DOHH2 (cell line): ENCODE measurements around the gene SDCCAG8.
"Not testable (repeated sequence)": the region's sequence is repeated elsewhere in the genome, so short reads cannot be mapped to it uniquely, and the experiment has no call there.

Source experiments
- H3F3A ChIP-seq: fragments of 200-600 bp; sonication (generic), shearing (Covaris generic); 2 replicates; pipeline ENCODE4 v1.6.0; 2016; ENCODE audit warnings: antibody characterized with exemption, mild to moderate bottlenecking; ENCODE audit not compliant: control insufficient read depth, insufficient read depth
- H3K27ac ChIP-seq: fragments of 200-600 bp; sonication (generic); 2 replicates; pipeline ENCODE4 v1.5.1; 2014; ENCODE audit warnings: low read depth, mild to moderate bottlenecking, low read length, moderate library complexity
- H3K27me3 ChIP-seq: fragments of 200-600 bp; sonication (generic); 2 replicates; pipeline ENCODE4 v1.6.1; 2014; ENCODE audit warnings: mild to moderate bottlenecking, low read length, mixed read lengths; ENCODE audit not compliant: control insufficient read depth
- H3K36me3 ChIP-seq: fragments of 200-600 bp; sonication (generic); 2 replicates; pipeline ENCODE4 v1.6.1; 2014; ENCODE audit warnings: mild to moderate bottlenecking, low read length, moderate library complexity, mixed read lengths; ENCODE audit not compliant: control insufficient read depth
- H3K4me1 ChIP-seq: fragments of 200-600 bp; sonication (generic); 2 replicates; pipeline ENCODE4 v1.6.1; 2014; ENCODE audit warnings: mild to moderate bottlenecking, low read length, mixed read lengths; ENCODE audit not compliant: control insufficient read depth
- H3K4me2 ChIP-seq: fragments of 200-600 bp; sonication (generic); 2 replicates; pipeline ENCODE4 v1.6.0; 2014; ENCODE audit warnings: mild to moderate bottlenecking, low read length, moderate library complexity
- H3K4me3 ChIP-seq: fragments of 200-600 bp; sonication (generic); 2 replicates; pipeline ENCODE4 v1.5.1; 2014; ENCODE audit warnings: mild to moderate bottlenecking, low read length, mixed read lengths
- H3K79me2 ChIP-seq: fragments of 200-600 bp; sonication (generic); 2 replicates; pipeline ENCODE4 v1.6.1; 2014; ENCODE audit warnings: mild to moderate bottlenecking, low read length, mixed read lengths; ENCODE audit not compliant: control insufficient read depth
- H3K9me2 ChIP-seq: fragments of 200-600 bp; sonication (generic); replicated peaks from 2 replicates; pipeline ENCODE4 v1.6.1; 2014; ENCODE audit warnings: mild to moderate bottlenecking, low read length, mixed read lengths; ENCODE audit not compliant: control insufficient read depth
- H3K9me3 ChIP-seq: fragments of 200-600 bp; sonication (generic); 2 replicates; pipeline ENCODE4 v1.6.1; 2014; ENCODE audit warnings: antibody characterized with exemption, low read length, mixed read lengths; ENCODE audit not compliant: control insufficient read depth, insufficient read depth
- H4K20me1 ChIP-seq: fragments of 200-600 bp; sonication (generic); 2 replicates; pipeline ENCODE4 v1.6.0; 2014; ENCODE audit warnings: low read depth, mild to moderate bottlenecking, antibody characterized with exemption, low read length, moderate library complexity; ENCODE audit not compliant: control insufficient read depth, insufficient read depth
- EZH2phosphoT487 ChIP-seq: fragments of 200-600 bp; sonication (generic); IDR thresholded peaks from 2 replicates; pipeline ENCODE4 v1.6.1; 2017; ENCODE audit warnings: borderline replicate concordance, mild to moderate bottlenecking, antibody characterized with exemption, low read length, moderate library complexity, mixed read lengths
- TF ChIP-seq, protein P1 (sequence below): fragments of 200-600 bp; sonication (generic); IDR thresholded peaks from one replicate; pipeline ENCODE4 v1.5.1; 2014; ENCODE audit warnings: antibody characterized with exemption, mild to moderate bottlenecking, low read depth, low read length; ENCODE audit not compliant: poor library complexity, severe bottlenecking

SDCCAG8 gene

GRCh38 chr1:243255791-243256512 is at the start of gene SDCCAG8:
Gene SDCCAG8, plus strand, starts transcription at chr1:243256041. Its CDS starts 133 bp downstream, at chr1:243256174.
- Histone ChIP-seq H3K27ac (peak within 1 kb of the TSS; percentile 83), H3K4me2 (peak within 1 kb of the TSS; percentile 78), H3F3A (no peaks in the 10 kb centered on the region; the same call in 1 of the 2 replicates), H3K9me3 (no peaks in the 10 kb centered on the region), H3K36me3 (0 out of 2 replicates have a peak, but pooled peaks cover 2% of the 10 kb centered on the region), H3K4me3 (peak within 1 kb of the TSS; percentile 97), H4K20me1 (no peaks in the 10 kb centered on the region), H3K27me3 (no peaks in the 10 kb centered on the region), H3K9me2 (no peaks in the 10 kb centered on the region), H3K79me2 (peaks cover 82% of the 10 kb centered on the region), H3K4me1 (peaks cover 33% of the 10 kb centered on the region)
- no peak for TF ChIP-seq EZH2phosphoT487
- TF ChIP-seq, protein P1, sequence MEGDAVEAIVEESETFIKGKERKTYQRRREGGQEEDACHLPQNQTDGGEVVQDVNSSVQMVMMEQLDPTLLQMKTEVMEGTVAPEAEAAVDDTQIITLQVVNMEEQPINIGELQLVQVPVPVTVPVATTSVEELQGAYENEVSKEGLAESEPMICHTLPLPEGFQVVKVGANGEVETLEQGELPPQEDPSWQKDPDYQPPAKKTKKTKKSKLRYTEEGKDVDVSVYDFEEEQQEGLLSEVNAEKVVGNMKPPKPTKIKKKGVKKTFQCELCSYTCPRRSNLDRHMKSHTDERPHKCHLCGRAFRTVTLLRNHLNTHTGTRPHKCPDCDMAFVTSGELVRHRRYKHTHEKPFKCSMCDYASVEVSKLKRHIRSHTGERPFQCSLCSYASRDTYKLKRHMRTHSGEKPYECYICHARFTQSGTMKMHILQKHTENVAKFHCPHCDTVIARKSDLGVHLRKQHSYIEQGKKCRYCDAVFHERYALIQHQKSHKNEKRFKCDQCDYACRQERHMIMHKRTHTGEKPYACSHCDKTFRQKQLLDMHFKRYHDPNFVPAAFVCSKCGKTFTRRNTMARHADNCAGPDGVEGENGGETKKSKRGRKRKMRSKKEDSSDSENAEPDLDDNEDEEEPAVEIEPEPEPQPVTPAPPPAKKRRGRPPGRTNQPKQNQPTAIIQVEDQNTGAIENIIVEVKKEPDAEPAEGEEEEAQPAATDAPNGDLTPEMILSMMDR: no peak

DNA sequence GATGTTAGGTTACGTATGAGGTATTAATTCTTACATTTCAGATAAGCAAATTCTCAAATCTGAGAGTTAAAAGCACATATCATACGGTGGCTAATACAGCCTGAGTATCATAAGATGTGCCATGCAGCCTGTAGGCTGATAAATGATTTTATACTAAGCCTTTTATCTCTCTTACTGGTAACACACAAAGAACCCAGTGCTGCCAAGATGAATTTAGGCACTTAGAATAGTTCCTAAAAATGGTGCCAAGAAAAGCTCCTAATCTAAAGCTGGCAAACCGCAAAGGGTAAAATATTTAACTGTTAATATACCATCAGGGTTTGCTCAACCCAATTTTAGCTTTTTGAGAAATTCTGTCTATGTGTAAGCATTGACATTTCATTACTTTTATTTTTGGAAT is 43.9 kb upstream of the SDCCAG8 start:
- H3F3A ChIP-seq, H3K4me3 ChIP-seq: not testable (repeated sequence)

DNA sequence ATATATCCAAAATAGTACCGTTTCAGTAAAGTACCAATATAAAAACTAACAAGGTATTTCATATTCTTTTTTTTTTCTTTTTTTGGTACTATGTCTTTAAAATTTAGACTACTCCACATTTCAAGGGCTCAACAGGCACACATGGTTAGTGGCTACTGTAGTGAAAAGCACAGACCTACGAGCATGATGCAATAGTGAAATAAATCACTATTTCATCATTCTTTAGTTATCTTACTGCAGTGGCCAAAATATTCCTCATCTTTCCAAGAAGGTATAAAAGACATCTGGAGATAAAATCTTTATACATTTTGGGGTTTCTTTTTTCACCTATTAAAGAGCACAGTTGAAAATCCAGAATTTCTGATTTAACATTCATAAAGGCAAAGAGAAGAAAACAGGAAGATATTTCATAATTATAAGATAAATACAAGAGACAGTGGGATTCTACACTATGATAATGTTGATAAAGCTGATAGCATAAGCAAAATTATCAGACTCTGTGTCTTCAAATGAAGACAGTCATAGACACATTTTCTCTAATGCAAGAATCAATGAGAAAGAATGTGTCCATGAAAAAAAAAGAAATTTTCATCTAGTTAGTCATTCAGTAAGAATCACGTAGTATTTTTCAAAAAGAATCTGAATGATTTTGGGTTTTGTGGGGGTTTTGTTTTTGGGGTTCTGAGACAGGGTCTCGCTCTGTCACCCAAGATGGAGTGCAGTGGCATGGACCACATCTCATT is 42.6 kb upstream of the SDCCAG8 start:
- Histone ChIP-seq H3K27me3 (no peaks in the 10 kb centered on the region), H3K79me2 (peaks cover 11% of the 10 kb centered on the region), H3K4me3 (no peak overlapping the region), H3K36me3 (peaks cover 15% of the 10 kb centered on the region), H3K4me1 (no peaks in the 10 kb centered on the region), H3F3A (no peaks in the 10 kb centered on the region), H3K27ac (no peak overlapping the region), H3K9me3 (no peaks in the 10 kb centered on the region), H3K9me2 (no peaks in the 10 kb centered on the region), H4K20me1 (no peaks in the 10 kb centered on the region), H3K4me2 (no peak overlapping the region)
- TF ChIP-seq EZH2phosphoT487: no peak
- TF ChIP-seq, protein P1: no peak

More for the DNA sequence above, 43.9 kb upstream of the SDCCAG8 start:
- H3K4me2 ChIP-seq, H3K9me3 ChIP-seq, H3K27me3 ChIP-seq, H3K4me1 ChIP-seq, H3K9me2 ChIP-seq, H3K79me2 ChIP-seq, H3K27ac ChIP-seq, H4K20me1 ChIP-seq, H3K36me3 ChIP-seq: not testable (repeated sequence)

DNA sequence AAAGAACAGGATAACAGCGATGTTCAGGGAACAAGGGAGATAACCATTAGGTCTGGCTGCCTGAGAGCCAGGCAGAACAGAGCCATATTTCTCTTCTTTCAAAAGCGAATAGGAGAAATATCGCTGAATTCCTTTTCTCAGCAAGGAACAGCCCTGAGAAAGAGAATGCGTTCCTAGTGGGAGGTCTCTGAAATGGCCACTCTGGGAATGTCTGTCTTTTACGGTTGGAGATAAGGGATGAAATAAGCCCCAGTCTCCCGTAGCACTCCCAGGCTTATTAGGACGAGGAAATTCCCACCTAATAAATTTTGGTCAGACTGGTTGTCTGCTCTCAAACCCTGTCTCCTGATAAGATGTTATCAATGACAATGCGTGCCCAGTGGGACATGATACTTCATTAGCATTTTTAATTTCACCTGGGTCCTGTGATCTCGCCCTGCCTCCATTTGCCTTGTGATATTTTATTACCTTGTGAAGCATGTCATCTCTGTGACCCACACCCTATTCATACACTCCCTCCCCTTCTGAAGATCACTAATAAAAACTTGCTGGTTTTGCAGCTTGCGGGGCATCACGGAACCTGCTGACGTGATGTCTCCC is 40.5 kb upstream of the SDCCAG8 start:
- not testable (repeated sequence) for H3K9me3 ChIP-seq, H4K20me1 ChIP-seq, H3K4me2 ChIP-seq, H3K9me2 ChIP-seq, H3F3A ChIP-seq, H3K27ac ChIP-seq, H3K27me3 ChIP-seq, H3K4me1 ChIP-seq, H3K4me3 ChIP-seq
- Histone ChIP-seq H3K36me3 (peaks cover 34% of the 10 kb centered on the region), H3K79me2 (peaks cover 11% of the 10 kb centered on the region)
